Epithelial cell of proximal tubule (primary cell): ENCODE measurements around the gene ARHGAP36. TPM values are rescaled to one million over a fixed set of nuclear protein-coding genes. Genes with fewer than 3 reads are reported as not detected.

Experiments
- DNase-seq: peaks from one replicate; pipeline ENCODE4 v3.0.0-alpha.2; 2011; ENCODE audit warnings: low read depth
- H3K4me3 ChIP-seq: 2 replicates; pipeline ENCODE4 v1.5.1; 2011; ENCODE audit warnings: low read depth, mild to moderate bottlenecking, low read length
- CTCF ChIP-seq: conservative IDR thresholded peaks from 2 replicates; pipeline ENCODE4 v1.5.1; 2012; ENCODE audit warnings: low read depth, mild to moderate bottlenecking, low read length
- total RNA-seq: library from RNA; depleted of rRNA; stranded (reverse); fragments of >200 nt; gene quantifications from 2 replicates; pipeline ENCODE4 v1.2.3, GENCODE V29; 2015

ARHGAP36 gene
- total RNA-seq, 1 donor from 2014 or later, result not detected

- no peak for DNase-seq
- H3K4me3 ChIP-seq, result no peak overlapping the region
- TF ChIP-seq CTCF, result no peak
Observed at GRCh38 chrX:131136776-131137175, 78.6 kb downstream of the ARHGAP36 start.

- no peak overlapping the region for H3K4me3 ChIP-seq
- TF ChIP-seq CTCF, result no peak
- DNase-seq, result no peak
Observed at GRCh38 chrX:131139072-131139471, 80.9 kb downstream of the ARHGAP36 start.

Other genes starting within 250 kb of the ARHGAP36 start
- gene ENOX2, start 155.1 kb upstream of the ARHGAP36 start, total RNA-seq, result 6.5 and 8.1 TPM in 2 replicates
- gene IGSF1, start 231.0 kb downstream of the ARHGAP36 start, total RNA-seq, result 0.29 and 0.46 TPM in 2 replicates